Epithelial cell of esophagus (primary cell): ENCODE data around the gene FECH.
"Not testable (repeated sequence)": the region's sequence is repeated elsewhere in the genome, so short reads cannot be mapped to it uniquely, and the experiment has no call there.

Experiments
- DNase-seq: peaks from one replicate; pipeline ENCODE4 v3.0.0; 2010; ENCODE audit warnings: low read depth
- H3K4me3 ChIP-seq: 2 replicates; pipeline ENCODE4 v1.5.1; 2011; ENCODE audit warnings: mild to moderate bottlenecking, low read length, control low read depth
- CTCF ChIP-seq: IDR thresholded peaks from 2 replicates; pipeline ENCODE4 v1.5.1; 2011; ENCODE audit warnings: low read depth, mild to moderate bottlenecking, low read length, control low read depth, inconsistent platforms; ENCODE audit not compliant: insufficient read depth; ENCODE audit errors: missing control alignments

The FECH gene

GRCh38 chr18:57533006-57533867, 53.3 kb downstream of the FECH start:
- TF ChIP-seq CTCF: no peak
- DNase-seq: no peak
- H3K4me3 ChIP-seq: no peak overlapping the region

GRCh38 chr18:57529151-57529550, 57.4 kb downstream of the FECH start:
- DNase-seq: no peak
- H3K4me3 ChIP-seq: no peak overlapping the region
- TF ChIP-seq CTCF: no peak

- TF ChIP-seq CTCF: no peak
- no peak for DNase-seq
- no peak overlapping the region for H3K4me3 ChIP-seq
These were observed 58.8 kb downstream of the FECH start for GRCh38 chr18:57527556-57528229.

- H3K4me3 ChIP-seq: no peak overlapping the region
- no peak for DNase-seq
These were observed 63.1 kb downstream of the FECH start for GRCh38 chr18:57523171-57523956.

GRCh38 chr18:57522348-57522747, 64.2 kb downstream of the FECH start:
- H3K4me3 ChIP-seq, DNase-seq: not testable (repeated sequence)

More at GRCh38 chr18:57523171-57523956, 63.1 kb downstream of the FECH start:
- no peak for TF ChIP-seq CTCF

- no peak overlapping the region for H3K4me3 ChIP-seq
- DNase-seq: peak; percentile 62
- TF ChIP-seq CTCF: no peak
These were observed 66.7 kb downstream of the FECH start for GRCh38 chr18:57519668-57520424.

- DNase-seq: no peak
- TF ChIP-seq CTCF: no peak
These were observed 68.0 kb downstream of the FECH start for GRCh38 chr18:57518533-57518932.

More at GRCh38 chr18:57518533-57518932, 68.0 kb downstream of the FECH start:
- H3K4me3 ChIP-seq: no peak overlapping the region
